Measurements from ENCODE around the gene PRAME. TPM values are rescaled to one million over a fixed set of nuclear protein-coding genes. Genes with fewer than 3 reads are reported as not detected.

PRAME gene
- total RNA-seq, 1 donor from 2014 or later, result 0.10 TPM

DNA sequence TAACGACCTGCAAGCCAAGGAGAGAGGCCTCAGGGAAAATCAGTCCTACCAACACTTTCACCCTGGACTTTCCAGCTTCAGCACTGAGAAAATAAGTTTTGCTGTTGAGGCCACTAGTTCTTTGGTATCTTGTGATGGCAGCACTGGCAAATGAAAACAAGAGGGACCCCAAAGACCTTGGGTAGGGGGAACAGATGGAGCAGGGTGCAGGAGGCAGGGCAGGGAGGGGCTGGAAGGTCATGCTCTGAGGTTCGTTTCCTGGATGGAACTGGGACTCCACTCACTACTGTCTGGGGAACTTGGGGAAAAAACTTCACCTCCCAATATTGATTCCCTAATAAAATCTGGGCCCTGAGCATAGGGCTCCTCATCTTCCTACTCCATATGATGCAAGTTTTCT is 34.2 kb upstream of the PRAME start:
- H3K27ac Mint-ChIP-seq, result no peak overlapping the region
- H3K4me3 Mint-ChIP-seq, result no peak overlapping the region
- H3K36me3 Mint-ChIP-seq, result no peaks in the 10 kb centered on the region
- H3K27me3 Mint-ChIP-seq, result peaks cover 12% of the 10 kb centered on the region
- no peak for DNase-seq (ENCODE audit: extremely low spot score, unreplicated experiment)
- H3K9me3 Mint-ChIP-seq, result no peaks in the 10 kb centered on the region
- H3K4me1 Mint-ChIP-seq (ENCODE audit: unreplicated experiment), result peaks cover 13% of the 10 kb centered on the region
- no peak for TF ChIP-seq CTCF (conservative IDR thresholded peaks at IDR 0.05)

DNA sequence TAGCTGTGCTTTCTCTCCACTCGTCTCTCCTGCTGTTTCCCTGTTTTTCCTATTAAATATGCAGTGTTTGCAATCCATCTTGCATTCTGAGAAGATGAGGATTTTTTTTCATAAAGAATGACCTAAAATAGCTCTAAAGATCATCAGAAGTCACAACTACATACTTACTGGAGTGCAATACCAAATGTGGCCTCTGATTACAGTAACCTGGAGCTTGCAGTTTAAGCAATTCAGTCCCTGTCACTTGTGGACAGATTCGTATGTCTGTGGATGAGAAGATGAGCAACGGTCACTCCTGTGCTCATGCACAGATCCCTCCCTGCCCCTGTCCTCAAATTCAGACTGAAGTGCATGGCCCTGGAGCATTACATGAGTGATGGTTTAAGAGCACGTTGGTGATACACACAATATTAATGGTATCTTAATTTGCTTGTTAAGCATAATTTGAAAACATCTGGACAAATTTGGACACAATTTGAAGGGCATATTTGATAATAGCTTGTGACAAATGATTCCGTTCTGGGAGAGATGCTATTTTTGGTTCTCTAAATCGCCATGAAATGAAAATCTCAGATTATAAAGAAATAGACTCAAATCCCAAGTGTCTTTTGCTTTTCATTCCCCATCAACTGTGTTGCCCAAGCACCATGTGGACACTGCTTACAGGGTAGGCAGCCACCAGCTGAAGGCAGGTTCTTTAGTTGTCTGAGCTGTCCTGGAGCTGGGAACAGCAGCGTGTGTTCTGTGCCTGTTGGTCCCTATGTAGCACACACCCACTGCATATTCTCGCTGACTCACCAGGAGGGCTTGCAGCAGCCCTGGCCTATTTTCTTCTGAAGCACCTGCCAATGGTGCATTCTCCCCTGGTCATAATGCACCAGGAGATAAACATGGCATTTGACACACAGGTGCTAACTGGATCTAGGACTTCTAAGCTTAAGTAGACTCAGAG is 32.6 kb upstream of the PRAME start:
- Mint-ChIP-seq H3K36me3 (no peaks in the 10 kb centered on the region), H3K4me3 (no peak overlapping the region), H3K9me3 (no peaks in the 10 kb centered on the region), H3K27me3 (peaks cover 10% of the 10 kb centered on the region), H3K27ac (no peak overlapping the region), H3K4me1 (ENCODE audit: unreplicated experiment) (peaks cover 13% of the 10 kb centered on the region)
- peak; percentile 50 for TF ChIP-seq CTCF (conservative IDR thresholded peaks at IDR 0.05)
- DNase-seq (ENCODE audit: extremely low spot score, unreplicated experiment), result no peak

GRCh38 chr22:22590136-22590891 is 31.2 kb upstream of the PRAME start:
- peaks cover 13% of the 10 kb centered on the region for H3K4me1 Mint-ChIP-seq (ENCODE audit: unreplicated experiment)
- DNase-seq (ENCODE audit: extremely low spot score, unreplicated experiment), result no peak
- H3K27me3 Mint-ChIP-seq, result peaks cover 21% of the 10 kb centered on the region

GRCh38 chr22:22588485-22589164 is 29.6 kb upstream of the PRAME start:
- no peak for TF ChIP-seq CTCF (conservative IDR thresholded peaks at IDR 0.05)
- no peak for DNase-seq (ENCODE audit: extremely low spot score, unreplicated experiment)
- no peak overlapping the region for H3K4me3 Mint-ChIP-seq
- H3K9me3 Mint-ChIP-seq, result no peaks in the 10 kb centered on the region
- H3K27ac Mint-ChIP-seq, result no peak overlapping the region
- peaks cover 9% of the 10 kb centered on the region for H3K4me1 Mint-ChIP-seq (ENCODE audit: unreplicated experiment)
- H3K27me3 Mint-ChIP-seq, result peaks cover 32% of the 10 kb centered on the region
- no peaks in the 10 kb centered on the region for H3K36me3 Mint-ChIP-seq

More at GRCh38 chr22:22590136-22590891, 31.2 kb upstream of the PRAME start:
- Mint-ChIP-seq H3K4me3 (no peak overlapping the region), H3K27ac (no peak overlapping the region), H3K9me3 (no peaks in the 10 kb centered on the region), H3K36me3 (no peaks in the 10 kb centered on the region)
- no peak for TF ChIP-seq CTCF (conservative IDR thresholded peaks at IDR 0.05)

DNA sequence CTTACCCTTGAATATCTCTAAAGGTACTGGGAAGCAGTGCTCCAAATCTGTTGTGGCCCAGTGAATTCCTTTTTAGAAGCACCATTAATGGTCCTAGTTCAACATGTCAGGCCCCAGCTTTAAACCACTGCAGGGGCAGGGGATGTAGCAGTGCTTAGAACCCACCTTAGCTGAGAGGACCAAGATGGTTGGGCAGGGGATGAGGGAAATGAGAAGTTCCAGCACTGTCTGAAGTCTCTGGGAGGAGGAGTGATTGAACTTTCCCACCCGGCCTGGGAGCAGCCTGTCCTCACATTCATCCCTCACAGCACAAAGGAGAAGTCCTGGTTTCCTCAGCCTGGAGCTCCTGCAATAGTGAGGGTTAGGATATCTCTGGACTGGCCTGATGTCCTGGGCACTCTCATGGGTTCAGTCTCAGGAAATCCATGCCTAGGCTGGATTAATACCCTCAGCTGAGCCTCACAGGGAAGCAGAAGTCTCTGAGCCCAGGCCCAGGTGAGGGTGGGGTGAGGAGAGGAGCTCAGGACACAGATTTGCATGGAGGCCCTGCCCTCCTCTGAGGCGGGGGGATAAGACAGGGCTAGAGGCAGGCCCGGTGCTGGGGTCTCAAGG is 28.6 kb upstream of the PRAME start:
- Mint-ChIP-seq H3K9me3 (no peaks in the 10 kb centered on the region), H3K27me3 (peaks cover 39% of the 10 kb centered on the region), H3K27ac (no peak overlapping the region), H3K4me1 (ENCODE audit: unreplicated experiment) (peaks cover 4% of the 10 kb centered on the region), H3K36me3 (no peaks in the 10 kb centered on the region), H3K4me3 (no peak overlapping the region)
- DNase-seq (ENCODE audit: extremely low spot score, unreplicated experiment), result no peak
- TF ChIP-seq CTCF (conservative IDR thresholded peaks at IDR 0.05), result no peak
